ENCODE results near the gene ACTN2. TPM values are rescaled to one million over a fixed set of nuclear protein-coding genes. Genes with fewer than 3 reads are reported as not detected.

The ACTN2 gene
- total RNA-seq, 1 donor from 2014 or later = 0.54 TPM

- Mint-ChIP-seq H3K4me3 (no peak overlapping the region), H3K9me3 (no peaks in the 10 kb centered on the region), H3K4me1 (no peaks in the 10 kb centered on the region), H3K36me3 (ENCODE audit: low read depth) (no peaks in the 10 kb centered on the region), H3K27ac (ENCODE audit: unreplicated experiment) (no peak overlapping the region), H3K27me3 (ENCODE audit: low read depth) (no peaks in the 10 kb centered on the region)
- no peak for DNase-seq (ENCODE audit: low read depth, low spot score)
- TF ChIP-seq CTCF (conservative IDR thresholded peaks at IDR 0.05) = peak; percentile 48
Measured at GRCh38 chr1:236753516-236753915, 67.2 kb downstream of the ACTN2 start.

GRCh38 chr1:236753964-236754363 is 67.7 kb downstream of the ACTN2 start:
- no peaks in the 10 kb centered on the region for H3K36me3 Mint-ChIP-seq (ENCODE audit: low read depth)

GRCh38 chr1:236754525-236755210 is 68.4 kb downstream of the ACTN2 start:
- no peaks in the 10 kb centered on the region for H3K4me1 Mint-ChIP-seq
- no peak overlapping the region for H3K4me3 Mint-ChIP-seq

More at GRCh38 chr1:236753964-236754363, 67.7 kb downstream of the ACTN2 start:
- no peaks in the 10 kb centered on the region for H3K9me3 Mint-ChIP-seq
- no peak overlapping the region for H3K27ac Mint-ChIP-seq (ENCODE audit: unreplicated experiment)
- no peaks in the 10 kb centered on the region for H3K4me1 Mint-ChIP-seq
- TF ChIP-seq CTCF (conservative IDR thresholded peaks at IDR 0.05) = no peak
- H3K4me3 Mint-ChIP-seq = no peak overlapping the region
- no peaks in the 10 kb centered on the region for H3K27me3 Mint-ChIP-seq (ENCODE audit: low read depth)
- no peak for DNase-seq (ENCODE audit: low read depth, low spot score)

GRCh38 chr1:236757640-236758039 is 71.3 kb downstream of the ACTN2 start:
- no peak for TF ChIP-seq CTCF (conservative IDR thresholded peaks at IDR 0.05)
- no peak for DNase-seq (ENCODE audit: low read depth, low spot score)
- H3K9me3 Mint-ChIP-seq = no peaks in the 10 kb centered on the region
- H3K36me3 Mint-ChIP-seq (ENCODE audit: low read depth) = no peaks in the 10 kb centered on the region
- H3K4me3 Mint-ChIP-seq = no peak overlapping the region
- no peak overlapping the region for H3K27ac Mint-ChIP-seq (ENCODE audit: unreplicated experiment)
- no peaks in the 10 kb centered on the region for H3K4me1 Mint-ChIP-seq
- H3K27me3 Mint-ChIP-seq (ENCODE audit: low read depth) = no peaks in the 10 kb centered on the region

More at GRCh38 chr1:236754525-236755210, 68.4 kb downstream of the ACTN2 start:
- no peaks in the 10 kb centered on the region for H3K36me3 Mint-ChIP-seq (ENCODE audit: low read depth)
- no peak for DNase-seq (ENCODE audit: low read depth, low spot score)
- H3K27me3 Mint-ChIP-seq (ENCODE audit: low read depth) = no peaks in the 10 kb centered on the region
- no peaks in the 10 kb centered on the region for H3K9me3 Mint-ChIP-seq
- no peak overlapping the region for H3K27ac Mint-ChIP-seq (ENCODE audit: unreplicated experiment)
- no peak for TF ChIP-seq CTCF (conservative IDR thresholded peaks at IDR 0.05)

- no peaks in the 10 kb centered on the region for H3K36me3 Mint-ChIP-seq (ENCODE audit: low read depth)
- H3K9me3 Mint-ChIP-seq = no peaks in the 10 kb centered on the region
- no peak overlapping the region for H3K4me3 Mint-ChIP-seq
- no peak overlapping the region for H3K27ac Mint-ChIP-seq (ENCODE audit: unreplicated experiment)
- no peaks in the 10 kb centered on the region for H3K4me1 Mint-ChIP-seq
- DNase-seq (ENCODE audit: low read depth, low spot score) = peak; percentile 6
- no peaks in the 10 kb centered on the region for H3K27me3 Mint-ChIP-seq (ENCODE audit: low read depth)
- peak; percentile 76 for TF ChIP-seq CTCF (conservative IDR thresholded peaks at IDR 0.05)
Measured at GRCh38 chr1:236759252-236759859, 73.1 kb downstream of the ACTN2 start.

All from neural crest cell (in vitro differentiated cells).